22Rv1 (cell line): ENCODE measurements around the gene CA5A.
"Not testable (repeated sequence)": the region's sequence is repeated elsewhere in the genome, so short reads cannot be mapped to it uniquely, and the experiment has no call there.

Source experiments
- ZFX ChIP-seq: fragments of 450-650 bp; IDR thresholded peaks from 2 replicates; pipeline ENCODE4 v1.6.1; 2017; ENCODE audit warnings: antibody characterized with exemption, borderline replicate concordance
- TF ChIP-seq, protein P1 (sequence below): fragments of 450-650 bp; IDR thresholded peaks from 2 replicates; pipeline ENCODE4 v1.5.1; 2017; ENCODE audit warnings: mild to moderate bottlenecking

DNA sequence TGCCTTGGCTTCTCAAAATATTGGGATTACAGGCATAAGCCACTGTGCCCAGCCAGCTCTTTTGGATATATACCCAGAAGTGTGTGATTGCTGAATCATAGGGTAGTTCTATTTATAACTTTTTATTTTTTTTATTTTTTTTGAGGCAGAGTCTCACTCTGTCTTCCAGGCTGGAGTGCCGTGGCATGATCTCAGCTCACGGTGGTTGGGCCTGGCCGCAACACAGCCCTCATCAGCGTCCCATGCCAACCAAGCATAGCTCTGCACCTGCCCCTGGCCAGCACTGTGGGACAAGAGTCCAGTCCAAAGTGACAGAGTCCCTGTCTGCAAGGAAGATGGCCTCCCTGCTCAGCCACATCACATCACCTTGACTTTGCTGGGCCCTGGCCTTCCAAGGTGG, 42.3 kb downstream of the CA5A start:
- TF ChIP-seq, protein P1, sequence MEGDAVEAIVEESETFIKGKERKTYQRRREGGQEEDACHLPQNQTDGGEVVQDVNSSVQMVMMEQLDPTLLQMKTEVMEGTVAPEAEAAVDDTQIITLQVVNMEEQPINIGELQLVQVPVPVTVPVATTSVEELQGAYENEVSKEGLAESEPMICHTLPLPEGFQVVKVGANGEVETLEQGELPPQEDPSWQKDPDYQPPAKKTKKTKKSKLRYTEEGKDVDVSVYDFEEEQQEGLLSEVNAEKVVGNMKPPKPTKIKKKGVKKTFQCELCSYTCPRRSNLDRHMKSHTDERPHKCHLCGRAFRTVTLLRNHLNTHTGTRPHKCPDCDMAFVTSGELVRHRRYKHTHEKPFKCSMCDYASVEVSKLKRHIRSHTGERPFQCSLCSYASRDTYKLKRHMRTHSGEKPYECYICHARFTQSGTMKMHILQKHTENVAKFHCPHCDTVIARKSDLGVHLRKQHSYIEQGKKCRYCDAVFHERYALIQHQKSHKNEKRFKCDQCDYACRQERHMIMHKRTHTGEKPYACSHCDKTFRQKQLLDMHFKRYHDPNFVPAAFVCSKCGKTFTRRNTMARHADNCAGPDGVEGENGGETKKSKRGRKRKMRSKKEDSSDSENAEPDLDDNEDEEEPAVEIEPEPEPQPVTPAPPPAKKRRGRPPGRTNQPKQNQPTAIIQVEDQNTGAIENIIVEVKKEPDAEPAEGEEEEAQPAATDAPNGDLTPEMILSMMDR = not testable (repeated sequence)
- not testable (repeated sequence) for TF ChIP-seq ZFX
